GM19467 (cell line): Measurements from ENCODE around the gene NR1H4.
"Not testable (repeated sequence)": the region's sequence is repeated elsewhere in the genome, so short reads cannot be mapped to it uniquely, and the experiment has no call there.

Experiments used
- ATAC-seq: cut with Tn5 transposase; IDR thresholded peaks from one replicate; pipeline ENCODE4 v1.9.1; 2021; ENCODE audit warnings: mild to moderate bottlenecking, moderate library complexity; ENCODE audit not compliant: unreplicated experiment

NR1H4 gene

GRCh38 chr12:100472325-100472724 is 1.3 kb upstream of the NR1H4 start:
- ATAC-seq = no peak

GRCh38 chr12:100473050-100473715 is 483 bp upstream of the NR1H4 start:
- ATAC-seq = no peak

- no peak for ATAC-seq
Measured at GRCh38 chr12:100474617-100475016, 951 bp downstream of the NR1H4 start.

- no peak for ATAC-seq
Measured at GRCh38 chr12:100476013-100476751, 2.5 kb downstream of the NR1H4 start.

GRCh38 chr12:100481021-100481420 is 7.4 kb downstream of the NR1H4 start:
- no peak for ATAC-seq

- ATAC-seq = no peak
Measured at GRCh38 chr12:100484183-100484886, 10.7 kb downstream of the NR1H4 start.

- no peak for ATAC-seq
Measured at GRCh38 chr12:100484891-100485471, 11.3 kb downstream of the NR1H4 start.

GRCh38 chr12:100485983-100486382 is 12.3 kb downstream of the NR1H4 start:
- ATAC-seq = no peak

- ATAC-seq = no peak
Measured at GRCh38 chr12:100489251-100489820, 15.7 kb downstream of the NR1H4 start.

- no peak for ATAC-seq
Measured at GRCh38 chr12:100490056-100490455, 16.4 kb downstream of the NR1H4 start.

- no peak for ATAC-seq
Measured at GRCh38 chr12:100491104-100491503, 17.4 kb downstream of the NR1H4 start.

GRCh38 chr12:100493396-100494012 is 19.8 kb downstream of the NR1H4 start:
- no peak for ATAC-seq

- no peak for ATAC-seq
Measured at GRCh38 chr12:100494026-100494425, 20.4 kb downstream of the NR1H4 start.

- no peak for ATAC-seq
Measured at GRCh38 chr12:100494538-100494937, 20.9 kb downstream of the NR1H4 start.

- no peak for ATAC-seq
Measured at GRCh38 chr12:100497105-100497795, 23.6 kb downstream of the NR1H4 start.

GRCh38 chr12:100498141-100498540 is 24.5 kb downstream of the NR1H4 start:
- ATAC-seq = no peak

- ATAC-seq = no peak
Measured at GRCh38 chr12:100499416-100499815, 25.8 kb downstream of the NR1H4 start.

- ATAC-seq = not testable (repeated sequence)
Measured at GRCh38 chr12:100502718-100503117, 29.1 kb downstream of the NR1H4 start.

GRCh38 chr12:100503228-100503628 is 29.6 kb downstream of the NR1H4 start:
- ATAC-seq = no peak

GRCh38 chr12:100504804-100505203 is 31.1 kb downstream of the NR1H4 start:
- no peak for ATAC-seq
